Lower lobe of right lung (tissue), 2 donors: ENCODE measurements around the gene GTF3C4. TPM values are rescaled to one million over a fixed set of nuclear protein-coding genes. Genes with fewer than 3 reads are reported as not detected.
A peak's percentile ranks its signal among the peaks of the same experiment; 100 is the strongest.

Experiments used
- ATAC-seq, 2 donors: fragments of 200-7000 bp; cut with Tn5 transposase; one replicate each; pipeline ENCODE4 v1.9.1; 2020 to 2022; ENCODE audit warnings: mild to moderate bottlenecking in 2 of 2, moderate library complexity in 2 of 2
- DNase-seq: peaks from one replicate; pipeline ENCODE4 v3.0.0-alpha.2; 2020
- H3K27ac ChIP-seq: fragments of 200-600 bp; one replicate; pipeline ENCODE4 v1.8.0; 2022
- H3K27me3 ChIP-seq: fragments of 200-600 bp; one replicate; pipeline ENCODE4 v1.8.0; 2022; ENCODE audit warnings: low read depth
- H3K36me3 ChIP-seq: fragments of 200-600 bp; one replicate; pipeline ENCODE4 v1.8.0; 2022; ENCODE audit warnings: mild to moderate bottlenecking
- H3K4me1 ChIP-seq: fragments of 200-600 bp; one replicate; pipeline ENCODE4 v1.8.0; 2022
- H3K4me3 ChIP-seq: fragments of 200-600 bp; one replicate; pipeline ENCODE4 v1.8.0; 2022; ENCODE audit warnings: mild to moderate bottlenecking
- H3K9me3 ChIP-seq: fragments of 200-600 bp; one replicate; pipeline ENCODE4 v1.8.0; 2022
- CTCF ChIP-seq: fragments of 200-600 bp; IDR thresholded peaks from one replicate; pipeline ENCODE4 v1.8.0; 2022; ENCODE audit warnings: antibody characterized with exemption, mild to moderate bottlenecking
- intact Hi-C: fragments of 100-400 bp; cut with DNase I; formaldehyde crosslinking; loops from one replicate; pipeline ENCODE4 v1.11.0; 2022
- total RNA-seq: library from RNA; stranded (reverse); fragmentation: NEBNext Ultra II Directional; extraction: Animal tissue kit (Norgen Biotek cat#: 25700); gene quantifications from one replicate; pipeline ENCODE4 v1.2.1, GENCODE V29; 2021
- donor health status: DM: no; HTN: yes; CAD: no; lungs with severe emphysema.

The GTF3C4 gene
- total RNA-seq, 1 donor from 2014 or later: 14.0 TPM

GRCh38 chr9:132726576-132727130, 56.4 kb downstream of the GTF3C4 start:
- no peak for ATAC-seq
- Histone ChIP-seq H3K9me3 (no peaks in the 10 kb centered on the region), H3K36me3 (no peaks in the 10 kb centered on the region), H3K27me3 (no peaks in the 10 kb centered on the region), H3K4me3 (no peak overlapping the region), H3K4me1 (no peaks in the 10 kb centered on the region), H3K27ac (no peak overlapping the region)
- intact Hi-C loops: no loop called here
- no peak for DNase-seq
- TF ChIP-seq CTCF: no peak

DNA sequence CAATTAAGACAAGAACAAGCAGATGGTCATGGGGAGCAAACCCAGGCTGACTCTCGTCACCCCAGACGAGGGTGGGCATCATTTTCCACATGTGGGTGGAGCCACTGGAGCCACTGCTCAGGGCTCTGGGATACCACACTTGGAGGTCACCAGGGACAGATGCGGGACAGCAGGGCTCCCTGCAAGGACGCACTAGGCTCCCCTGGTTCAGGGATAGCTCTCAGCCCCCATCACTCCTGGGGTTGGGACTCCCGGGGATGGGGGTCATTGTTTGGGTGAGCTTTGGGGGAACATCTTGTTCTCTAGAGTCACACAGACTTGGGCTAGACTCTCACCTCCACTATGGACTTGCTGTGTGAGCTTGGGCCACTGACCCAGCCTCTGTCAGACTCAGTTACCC, 57.8 kb downstream of the GTF3C4 start:
- Histone ChIP-seq H3K4me1 (no peaks in the 10 kb centered on the region), H3K27me3 (no peaks in the 10 kb centered on the region), H3K27ac (no peak overlapping the region), H3K36me3 (no peaks in the 10 kb centered on the region), H3K9me3 (no peaks in the 10 kb centered on the region), H3K4me3 (no peak overlapping the region)
- DNase-seq: no peak
- ATAC-seq: no peak
- intact Hi-C loops: no loop called here
- TF ChIP-seq CTCF: no peak

DNA sequence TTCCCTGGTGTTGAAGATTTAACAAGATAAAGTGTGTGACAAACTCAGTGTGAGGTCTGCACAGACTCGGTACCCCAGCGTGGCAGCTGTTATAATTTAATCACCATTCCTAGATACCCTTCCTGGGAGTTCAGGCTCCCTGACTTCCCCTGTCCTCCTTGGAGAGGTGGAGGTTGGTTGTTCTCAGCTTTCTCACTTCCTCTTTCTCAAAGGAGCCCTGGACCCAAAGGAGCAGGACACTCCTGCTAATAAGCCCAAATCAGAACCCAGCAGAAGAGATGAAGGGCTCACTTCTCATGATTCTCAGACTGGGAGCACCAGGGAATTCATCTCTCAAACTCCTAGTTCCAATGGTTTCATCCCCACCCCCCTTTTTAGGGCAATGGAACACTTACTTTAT, 58.2 kb downstream of the GTF3C4 start:
- DNase-seq (no peak), ATAC-seq (no peak)
- no peak overlapping the region for H3K4me3 ChIP-seq
- TF ChIP-seq CTCF: no peak
- intact Hi-C loops: no loop called here
- H3K27ac ChIP-seq: no peak overlapping the region
- no peaks in the 10 kb centered on the region for H3K4me1 ChIP-seq
- no peaks in the 10 kb centered on the region for H3K9me3 ChIP-seq
- H3K27me3 ChIP-seq: peaks cover under 1% of the 10 kb centered on the region
- no peaks in the 10 kb centered on the region for H3K36me3 ChIP-seq

DNA sequence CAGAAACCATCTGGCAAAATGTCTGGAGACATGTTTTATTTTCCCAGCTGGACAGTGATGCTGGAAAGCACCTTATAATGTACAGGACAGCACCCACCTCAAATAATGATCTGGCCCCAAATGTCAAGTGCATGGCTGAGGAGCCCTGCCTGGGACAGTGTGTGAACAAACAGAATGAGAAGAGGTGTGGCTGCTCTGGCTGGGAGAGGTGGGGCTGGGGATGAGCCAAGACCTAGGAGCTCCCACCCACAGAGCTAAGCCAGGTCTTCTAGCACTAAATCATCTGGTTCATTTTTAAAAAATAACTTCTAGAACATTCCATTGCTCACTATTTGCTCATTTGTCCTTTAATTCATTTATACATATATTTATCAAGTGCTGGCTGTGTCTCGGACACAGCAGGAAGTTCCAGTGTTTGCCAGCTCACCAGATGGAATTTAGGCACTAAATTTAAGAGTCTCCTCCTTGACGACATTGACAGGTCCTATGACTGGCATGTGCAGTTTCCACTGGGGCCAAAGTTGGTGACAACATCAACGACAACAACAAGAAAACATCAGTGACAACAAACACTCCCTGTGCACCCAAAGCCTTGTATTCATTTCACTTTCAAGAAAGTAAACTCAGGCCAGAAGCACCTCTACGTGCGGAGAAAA, 59.1 kb downstream of the GTF3C4 start:
- Histone ChIP-seq H3K4me3 (no peak overlapping the region), H3K9me3 (no peaks in the 10 kb centered on the region), H3K27ac (peak overlapping the region; percentile 18), H3K36me3 (no peaks in the 10 kb centered on the region), H3K4me1 (no peaks in the 10 kb centered on the region), H3K27me3 (peaks cover 3% of the 10 kb centered on the region)
- DNase-seq (no peak), ATAC-seq (peak; percentile 63 to 83)
- intact Hi-C loops: no loop called here
- TF ChIP-seq CTCF: no peak

- Histone ChIP-seq H3K4me1 (no peaks in the 10 kb centered on the region), H3K27me3 (peaks cover 3% of the 10 kb centered on the region), H3K4me3 (no peak overlapping the region), H3K9me3 (no peaks in the 10 kb centered on the region), H3K27ac (peak overlapping the region; percentile 18), H3K36me3 (no peaks in the 10 kb centered on the region)
- ATAC-seq: no peak
- DNase-seq: no peak
- intact Hi-C loops: no loop called here
- no peak for TF ChIP-seq CTCF
Observed at GRCh38 chr9:132730054-132731033, 60.1 kb downstream of the GTF3C4 start.
